GM12865 (cell line): ENCODE data around the gene CCDC197.

Source experiments
- DNase-seq: peaks from one replicate; pipeline ENCODE4 v3.0.0; 2010; ENCODE audit warnings: low read depth
- H3K4me3 ChIP-seq: 2 replicates; pipeline ENCODE4 v1.5.1; 2011; ENCODE audit warnings: mild to moderate bottlenecking, low read depth, low read length, control low read depth
- TF ChIP-seq, protein P1 (sequence below): IDR thresholded peaks from 2 replicates; pipeline ENCODE4 v1.5.1; 2011; ENCODE audit warnings: low read length, control low read depth, low read depth, inconsistent platforms; ENCODE audit not compliant: insufficient read depth; ENCODE audit errors: missing control alignments

The CCDC197 gene

GRCh38 chr14:94018308-94018707 lies 21.2 kb downstream of the CCDC197 start:
- H3K4me3 ChIP-seq = no peak overlapping the region
- TF ChIP-seq, protein P1, sequence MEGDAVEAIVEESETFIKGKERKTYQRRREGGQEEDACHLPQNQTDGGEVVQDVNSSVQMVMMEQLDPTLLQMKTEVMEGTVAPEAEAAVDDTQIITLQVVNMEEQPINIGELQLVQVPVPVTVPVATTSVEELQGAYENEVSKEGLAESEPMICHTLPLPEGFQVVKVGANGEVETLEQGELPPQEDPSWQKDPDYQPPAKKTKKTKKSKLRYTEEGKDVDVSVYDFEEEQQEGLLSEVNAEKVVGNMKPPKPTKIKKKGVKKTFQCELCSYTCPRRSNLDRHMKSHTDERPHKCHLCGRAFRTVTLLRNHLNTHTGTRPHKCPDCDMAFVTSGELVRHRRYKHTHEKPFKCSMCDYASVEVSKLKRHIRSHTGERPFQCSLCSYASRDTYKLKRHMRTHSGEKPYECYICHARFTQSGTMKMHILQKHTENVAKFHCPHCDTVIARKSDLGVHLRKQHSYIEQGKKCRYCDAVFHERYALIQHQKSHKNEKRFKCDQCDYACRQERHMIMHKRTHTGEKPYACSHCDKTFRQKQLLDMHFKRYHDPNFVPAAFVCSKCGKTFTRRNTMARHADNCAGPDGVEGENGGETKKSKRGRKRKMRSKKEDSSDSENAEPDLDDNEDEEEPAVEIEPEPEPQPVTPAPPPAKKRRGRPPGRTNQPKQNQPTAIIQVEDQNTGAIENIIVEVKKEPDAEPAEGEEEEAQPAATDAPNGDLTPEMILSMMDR = no peak
- no peak for DNase-seq

DNA sequence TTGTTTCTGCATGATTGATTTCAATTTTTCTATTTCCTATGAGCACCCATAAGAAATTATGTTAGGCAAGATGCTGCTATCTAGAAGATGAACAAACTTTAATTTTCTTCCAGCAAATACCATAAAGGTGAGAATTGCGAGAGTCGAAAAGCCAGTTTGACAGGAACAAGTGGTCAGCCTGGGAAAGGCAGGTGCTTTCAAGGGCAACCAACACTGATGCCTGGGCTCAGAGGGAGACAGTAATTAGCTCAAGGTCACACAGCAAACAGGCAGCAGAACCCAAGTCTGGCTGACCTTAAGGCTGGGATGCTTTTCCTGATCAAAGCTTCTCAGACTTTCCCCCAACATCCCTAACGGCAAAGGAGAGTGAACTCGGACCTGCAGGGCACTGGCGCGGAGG lies 22.2 kb downstream of the CCDC197 start:
- TF ChIP-seq, protein P1 = no peak
- DNase-seq = no peak
- no peak overlapping the region for H3K4me3 ChIP-seq

GRCh38 chr14:94020267-94020666 lies 23.2 kb downstream of the CCDC197 start:
- H3K4me3 ChIP-seq = no peak overlapping the region
- TF ChIP-seq, protein P1 = no peak
- DNase-seq = no peak

GRCh38 chr14:94021001-94021400 lies 23.9 kb downstream of the CCDC197 start:
- no peak for DNase-seq
- H3K4me3 ChIP-seq = no peak overlapping the region
- TF ChIP-seq, protein P1 = no peak

GRCh38 chr14:94021416-94022157 lies 24.5 kb downstream of the CCDC197 start:
- TF ChIP-seq, protein P1 = no peak
- peak; percentile 39 for DNase-seq

GRCh38 chr14:94022532-94023411 lies 25.7 kb downstream of the CCDC197 start:
- no peak for DNase-seq
- TF ChIP-seq, protein P1 = no peak
- H3K4me3 ChIP-seq = no peak overlapping the region

More at GRCh38 chr14:94021416-94022157, 24.5 kb downstream of the CCDC197 start:
- no peak overlapping the region for H3K4me3 ChIP-seq
